ENCODE data around the gene OTUB2.

Gene OTUB2

GRCh38 chr14:94093418-94093817 lies 67.3 kb downstream of the OTUB2 start:
- H3K27ac ChIP-seq (ENCODE audit: low read length), result no peak overlapping the region
- no peak overlapping the region for H3K9ac ChIP-seq (ENCODE audit: low read length)
- no peaks in the 10 kb centered on the region for H3K9me3 ChIP-seq (ENCODE audit: insufficient read depth, low read length)
- H2AFZ ChIP-seq (ENCODE audit: low read depth, low read length), result no peak overlapping the region
- H4K20me1 ChIP-seq (ENCODE audit: insufficient read depth, low read length), result no peaks in the 10 kb centered on the region
- H3K36me3 ChIP-seq (replicated peaks; ENCODE audit: low read depth, low read length), result no peaks in the 10 kb centered on the region
- H3K79me2 ChIP-seq (ENCODE audit: low read length), result no peaks in the 10 kb centered on the region
- H3K4me3 ChIP-seq (ENCODE audit: low read length), result no peak overlapping the region
- TF ChIP-seq CTCF (IDR thresholded peaks at IDR 0.05; ENCODE audit: low read depth, low read length) (no peak), EZH2phosphoT487 (IDR thresholded peaks at IDR 0.05; ENCODE audit: low read depth) (no peak)
- H3K4me2 ChIP-seq (ENCODE audit: low read length), result no peak overlapping the region
- no peaks in the 10 kb centered on the region for H3K27me3 ChIP-seq (ENCODE audit: low read depth, low read length)
- no peaks in the 10 kb centered on the region for H3K4me1 ChIP-seq (ENCODE audit: low read length)

GRCh38 chr14:94097091-94097490 lies 71.0 kb downstream of the OTUB2 start:
- no peak overlapping the region for H3K4me3 ChIP-seq (ENCODE audit: low read length)
- H3K4me1 ChIP-seq (ENCODE audit: low read length), result no peaks in the 10 kb centered on the region
- no peak overlapping the region for H3K9ac ChIP-seq (ENCODE audit: low read length)
- no peak overlapping the region for H3K4me2 ChIP-seq (ENCODE audit: low read length)
- TF ChIP-seq EZH2phosphoT487 (IDR thresholded peaks at IDR 0.05; ENCODE audit: low read depth) (no peak), CTCF (IDR thresholded peaks at IDR 0.05; ENCODE audit: low read depth, low read length) (no peak)
- H3K36me3 ChIP-seq (replicated peaks; ENCODE audit: low read depth, low read length), result no peaks in the 10 kb centered on the region
- no peaks in the 10 kb centered on the region for H3K79me2 ChIP-seq (ENCODE audit: low read length)
- no peaks in the 10 kb centered on the region for H3K27me3 ChIP-seq (ENCODE audit: low read depth, low read length)
- H4K20me1 ChIP-seq (ENCODE audit: insufficient read depth, low read length), result no peaks in the 10 kb centered on the region
- no peak overlapping the region for H2AFZ ChIP-seq (ENCODE audit: low read depth, low read length)
- H3K27ac ChIP-seq (ENCODE audit: low read length), result no peak overlapping the region
- H3K9me3 ChIP-seq (ENCODE audit: insufficient read depth, low read length), result no peaks in the 10 kb centered on the region
